ENCODE data around the gene SULT2B1.
A peak's percentile ranks its signal among the peaks of the same experiment; 100 is the strongest.

SULT2B1 gene

DNA sequence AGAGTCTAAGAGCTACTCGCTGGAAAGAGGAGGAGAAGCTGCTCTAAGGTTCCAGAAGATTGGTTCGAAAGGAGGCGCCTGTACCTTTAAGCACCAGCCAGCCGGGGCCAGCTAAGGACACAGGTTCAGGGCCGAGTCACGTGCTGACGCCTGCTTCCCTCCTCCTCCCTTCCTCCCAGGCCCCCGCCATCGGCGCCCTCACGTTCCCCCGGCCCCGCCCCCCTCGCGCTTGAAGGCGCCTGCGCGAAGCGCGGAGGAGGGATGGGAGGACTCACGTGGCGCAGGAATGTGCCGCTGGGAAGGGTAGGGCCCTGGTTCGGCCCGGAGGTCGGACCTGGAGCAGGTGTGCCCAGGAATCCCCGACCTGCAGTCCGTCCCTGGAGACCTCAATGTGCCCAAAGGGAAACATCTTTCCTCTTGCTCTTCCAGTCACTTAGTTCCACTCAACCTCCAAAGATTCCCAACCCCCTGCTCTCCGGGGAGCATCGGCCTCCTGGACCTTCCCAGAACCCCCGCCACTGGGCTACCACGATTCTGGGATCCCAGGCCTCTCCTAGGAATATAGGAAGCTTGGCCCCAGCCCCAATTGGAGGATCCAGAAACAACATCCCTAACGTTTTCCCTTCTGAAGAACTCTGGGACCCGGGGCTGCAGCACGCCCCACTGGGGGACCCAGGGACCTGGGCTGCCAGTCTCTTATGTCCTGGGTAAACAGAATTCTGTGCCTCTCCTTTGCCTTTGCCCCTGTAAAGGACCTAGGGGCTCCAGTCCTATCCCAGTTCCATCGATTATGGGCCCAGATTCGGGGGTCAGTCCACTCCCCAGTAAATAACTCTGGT is 82.7 kb downstream of the SULT2B1 start:
- DNase-seq (ENCODE audit: low spot score), result peak; percentile 93

DNA sequence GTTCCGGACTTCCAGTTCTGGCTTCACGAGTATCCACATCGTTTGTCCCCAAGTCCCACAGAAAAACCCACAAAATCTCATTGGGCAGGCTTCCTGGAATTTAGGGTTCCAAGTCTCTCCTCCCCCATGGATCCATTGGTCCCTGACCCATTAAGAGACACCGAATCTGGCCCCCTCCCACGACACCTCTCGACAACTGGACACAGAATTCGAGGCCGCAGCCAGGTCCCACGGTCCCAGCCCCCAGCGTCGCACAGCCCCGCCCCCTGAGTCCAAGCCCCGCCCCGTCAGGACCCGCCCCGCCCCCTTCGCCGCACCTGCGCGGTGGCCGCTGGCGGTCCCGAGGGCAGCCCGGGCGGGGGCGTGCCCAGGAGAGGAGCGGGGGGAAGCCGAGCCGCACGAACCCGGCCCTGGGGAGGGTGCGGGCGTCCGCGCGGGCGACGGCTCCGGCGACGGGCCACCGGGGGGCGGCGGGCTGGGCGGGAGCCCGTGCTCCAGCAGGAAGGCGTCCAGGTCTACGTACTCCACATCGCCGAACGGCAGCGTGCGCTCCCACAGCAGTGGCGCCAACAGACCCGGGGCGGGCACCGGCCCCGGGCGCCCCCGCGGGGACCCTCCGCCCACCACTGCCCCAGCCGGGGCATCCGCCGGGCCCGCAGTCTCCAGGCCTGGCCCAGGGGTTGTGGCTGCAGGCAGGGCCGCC is 83.4 kb downstream of the SULT2B1 start:
- DNase-seq (ENCODE audit: low spot score), result peak; percentile 62

DNA sequence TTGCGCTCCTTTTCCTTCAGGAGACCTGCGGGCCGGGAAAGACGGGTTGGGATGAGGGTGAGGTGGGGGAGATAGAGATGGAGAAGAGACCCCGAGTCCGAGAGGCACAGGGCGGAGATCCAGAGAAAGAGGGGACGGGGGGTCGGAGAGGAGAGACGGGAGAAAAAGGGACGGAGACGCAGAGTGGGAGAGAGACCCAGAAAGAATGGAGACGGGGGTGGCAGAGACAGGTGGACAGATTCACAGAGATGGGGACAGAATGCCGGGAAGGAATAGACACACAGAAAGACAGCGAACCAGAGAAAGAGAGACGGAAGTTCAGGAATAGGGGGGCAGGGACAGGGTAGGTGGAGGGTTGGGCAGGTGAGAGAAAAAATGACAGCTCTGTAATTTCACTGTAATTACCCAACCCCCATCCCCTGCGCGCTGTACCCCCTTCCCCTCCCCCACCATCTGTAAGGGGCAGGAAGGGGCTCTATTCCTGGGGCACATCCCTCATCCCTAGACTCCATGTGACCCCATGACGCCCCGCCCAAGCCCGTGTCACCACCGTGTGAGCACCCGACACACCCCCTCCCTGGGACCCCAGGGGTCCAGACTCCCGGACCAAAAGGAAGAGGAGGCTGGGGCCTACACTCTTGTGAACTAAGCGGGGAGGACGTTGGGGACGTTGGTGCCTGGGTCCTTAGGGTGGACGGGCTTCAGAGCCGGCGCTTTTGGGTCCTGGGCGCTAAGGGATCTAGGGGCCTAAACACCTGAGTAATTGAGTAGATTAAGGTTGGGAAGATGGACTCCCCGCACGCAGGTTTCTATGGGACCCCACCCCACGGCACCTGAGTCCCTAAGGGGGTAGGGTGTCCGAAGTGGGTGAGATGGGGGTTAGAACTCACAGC is 84.2 kb downstream of the SULT2B1 start:
- DNase-seq (ENCODE audit: low spot score), result peak; percentile 65

DNA sequence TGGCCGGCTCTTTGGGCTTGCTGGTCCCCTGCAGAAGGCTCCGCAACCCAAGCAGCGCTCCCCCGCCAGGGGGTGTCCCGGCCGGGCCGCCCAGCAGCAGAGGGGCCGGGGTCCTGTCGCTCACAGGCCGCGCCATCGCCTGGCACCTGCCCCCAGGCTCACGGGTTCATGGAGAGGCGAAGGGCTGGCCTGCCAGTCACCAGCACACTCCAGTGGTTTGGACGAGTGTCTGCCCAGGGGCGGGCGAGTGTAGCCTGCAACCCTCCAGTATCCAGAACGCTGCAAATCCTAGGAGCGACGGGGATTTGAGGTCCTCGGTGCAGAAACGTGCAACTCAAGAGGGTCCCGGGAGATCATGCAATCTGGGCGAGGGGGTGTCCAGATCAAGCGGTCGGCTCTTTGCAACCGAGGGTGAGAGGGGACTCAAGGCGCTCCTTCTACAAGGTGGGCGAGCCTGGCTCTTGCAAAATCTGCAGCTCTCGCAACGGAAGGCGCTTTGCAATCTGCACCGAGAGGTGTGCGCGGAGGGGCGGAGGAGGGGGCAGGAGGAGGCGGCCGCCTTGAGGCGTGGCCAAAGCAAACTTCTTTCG is 85.0 kb downstream of the SULT2B1 start, which contains the start of gene DBP:
TSS of gene DBP (minus strand) at position 521 of the 590 bp plus-strand sequence. CDS start at position 136, 385 bp downstream.
- no peak for DNase-seq (ENCODE audit: low spot score)

DNA sequence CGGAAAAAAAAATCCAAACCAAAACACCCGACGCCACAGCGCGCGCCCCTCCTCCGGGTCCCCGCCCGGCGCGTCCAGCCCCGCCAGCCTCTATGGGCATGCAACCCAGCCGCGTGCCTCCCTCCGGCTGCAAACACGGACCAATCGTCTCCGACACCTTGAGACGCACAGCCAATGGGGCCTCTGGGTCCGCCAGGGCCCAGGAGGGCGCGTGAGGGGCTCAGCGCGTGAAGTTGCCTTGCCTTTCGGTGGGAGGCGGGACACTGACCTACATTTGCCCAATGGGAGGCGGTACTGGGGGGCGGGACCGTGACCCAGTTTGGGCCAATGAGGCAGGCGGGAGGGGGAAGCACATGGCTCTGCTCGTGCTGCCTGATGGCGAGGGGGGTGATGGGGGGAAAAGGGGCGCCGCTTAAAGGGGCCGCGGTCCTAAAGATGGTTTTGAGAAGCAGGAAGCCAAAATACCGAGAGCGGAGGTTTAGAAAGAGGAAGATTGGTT is 85.5 kb downstream of the SULT2B1 start:
- DNase-seq (ENCODE audit: low spot score), result peak; percentile 99

DNA sequence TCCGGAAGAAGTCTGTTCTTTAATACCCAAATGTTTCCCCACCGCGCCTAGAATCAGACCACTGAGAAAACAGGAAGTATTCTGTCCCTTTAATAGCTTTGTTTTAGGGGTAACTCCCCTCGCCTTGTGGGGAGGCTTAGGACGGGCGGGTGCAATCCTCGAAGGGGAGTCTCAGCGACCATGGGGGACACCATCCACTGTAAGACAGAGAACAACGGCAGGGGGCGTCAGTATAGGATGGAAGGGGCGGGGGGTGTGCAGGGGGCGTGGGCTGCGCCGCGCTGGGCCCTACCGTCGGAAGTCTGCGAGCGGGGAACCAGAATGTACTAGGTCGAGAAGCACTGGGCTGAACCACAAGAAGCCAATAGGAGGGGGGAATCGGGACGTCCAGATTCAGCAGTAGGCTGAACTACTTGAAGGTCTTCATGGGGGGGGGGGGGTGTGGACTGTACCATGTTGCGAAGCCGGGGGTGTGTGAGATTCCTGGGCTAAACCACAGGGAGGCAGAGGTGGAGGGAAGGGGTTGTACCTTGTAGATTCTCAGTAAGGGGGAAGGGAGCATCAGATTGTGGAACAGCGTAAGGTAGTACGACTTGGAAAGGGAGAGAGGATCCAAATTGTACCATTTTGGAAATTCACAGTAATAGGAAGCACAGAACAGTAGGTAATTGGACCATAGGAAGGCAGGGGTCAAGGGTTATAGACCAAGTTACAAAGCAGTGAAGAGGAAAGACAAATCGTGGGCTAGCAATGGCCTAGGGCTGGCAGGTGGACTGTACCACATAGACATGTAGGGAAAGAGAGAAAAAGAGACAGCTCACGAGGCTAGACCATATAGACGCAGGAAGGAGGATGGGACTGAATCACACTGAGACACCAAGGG is 86.2 kb downstream of the SULT2B1 start:
- peak; percentile 95 for DNase-seq (ENCODE audit: low spot score)

DNA sequence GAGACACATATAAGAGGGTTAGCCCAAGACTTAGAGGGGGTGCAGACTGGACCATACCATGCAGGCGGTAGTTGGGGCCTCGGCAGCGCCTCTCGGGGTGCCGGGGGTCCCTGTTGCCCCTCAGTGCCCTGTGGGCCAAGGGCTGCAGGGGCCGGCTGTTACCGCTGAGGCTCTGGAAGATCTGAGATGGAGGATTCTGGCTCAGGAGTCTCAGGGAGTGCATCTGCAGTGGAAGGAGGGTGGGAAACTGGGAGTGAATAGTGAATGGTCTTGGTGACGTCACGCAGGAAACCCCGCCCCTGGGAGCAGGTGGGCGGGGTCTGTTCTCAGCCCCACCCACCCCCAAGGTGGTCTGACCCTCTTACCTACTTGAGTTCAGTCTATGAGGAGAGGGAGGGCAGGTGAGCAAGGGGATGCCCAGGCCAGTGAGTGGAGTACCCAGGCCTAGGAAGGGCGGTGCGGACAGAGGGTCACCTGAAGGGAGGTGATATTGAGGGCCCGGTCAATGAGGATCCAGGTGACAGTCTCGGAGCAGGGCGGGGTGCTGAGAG is 86.9 kb downstream of the SULT2B1 start:
- DNase-seq (ENCODE audit: low spot score), result no peak

DNA sequence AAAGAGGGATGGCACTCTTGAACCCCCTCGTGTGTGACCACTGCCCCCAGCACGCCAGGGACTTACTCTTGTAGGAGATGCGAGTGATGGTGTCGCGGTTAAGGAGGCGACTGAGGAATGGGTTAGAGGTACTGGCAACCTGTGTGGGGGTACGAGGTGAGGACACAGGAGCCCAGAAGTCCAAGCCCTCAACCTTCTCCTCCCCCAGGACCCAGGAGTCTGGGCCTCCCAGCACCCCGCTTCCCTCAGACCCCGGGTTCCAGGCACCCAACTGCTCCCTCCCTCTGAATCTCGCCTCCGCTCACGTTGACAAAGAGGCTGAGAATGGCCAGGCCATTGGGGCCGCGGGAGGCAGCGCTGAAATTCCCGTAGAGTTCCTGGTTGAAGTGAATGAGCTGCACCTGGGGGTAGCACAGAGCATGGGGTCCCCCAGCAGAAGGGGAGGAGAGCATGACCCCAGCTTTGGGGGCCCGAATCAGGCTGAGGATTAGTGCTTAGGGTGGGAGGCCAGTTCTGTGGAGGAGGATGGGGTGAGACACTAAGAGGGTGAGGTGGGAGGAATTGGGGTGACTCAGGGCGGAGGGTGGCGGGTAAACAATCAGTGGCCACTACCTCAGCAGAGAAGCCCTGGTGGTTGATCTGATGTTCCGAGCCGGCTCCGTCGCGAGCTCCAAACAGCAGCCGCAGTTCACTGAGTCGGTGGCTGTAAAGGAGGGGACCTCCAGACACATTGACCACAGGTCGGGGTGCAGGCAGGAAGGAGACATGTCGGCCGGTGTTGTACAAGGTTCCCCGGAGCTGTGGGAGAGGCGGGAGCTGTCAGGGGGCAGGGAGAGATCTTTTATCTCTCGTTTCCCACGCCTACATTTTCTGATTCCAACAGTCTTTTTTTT is 87.8 kb downstream of the SULT2B1 start:
- peak; percentile 8 for DNase-seq (ENCODE audit: low spot score)

DNA sequence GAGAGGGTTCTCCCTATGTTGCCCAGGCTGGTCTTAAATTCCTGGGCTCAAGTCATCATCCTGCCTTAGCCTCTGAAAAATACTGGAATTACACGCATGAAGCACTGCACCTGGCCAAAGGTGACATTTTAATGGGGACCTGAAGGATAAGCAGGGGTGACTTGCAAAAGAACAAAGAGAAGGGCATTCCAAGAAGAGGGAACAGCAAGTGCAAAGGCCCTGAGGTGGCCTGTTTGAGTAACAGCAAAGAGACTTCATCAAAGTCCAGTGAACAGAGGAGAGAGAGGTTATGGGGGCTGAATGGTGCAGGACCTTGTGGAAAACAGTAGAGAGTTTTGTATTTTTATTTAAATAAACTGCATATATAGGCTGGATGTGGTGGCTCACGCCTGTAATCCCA is 89.9 kb downstream of the SULT2B1 start:
- DNase-seq (ENCODE audit: low spot score), result no peak

DNA sequence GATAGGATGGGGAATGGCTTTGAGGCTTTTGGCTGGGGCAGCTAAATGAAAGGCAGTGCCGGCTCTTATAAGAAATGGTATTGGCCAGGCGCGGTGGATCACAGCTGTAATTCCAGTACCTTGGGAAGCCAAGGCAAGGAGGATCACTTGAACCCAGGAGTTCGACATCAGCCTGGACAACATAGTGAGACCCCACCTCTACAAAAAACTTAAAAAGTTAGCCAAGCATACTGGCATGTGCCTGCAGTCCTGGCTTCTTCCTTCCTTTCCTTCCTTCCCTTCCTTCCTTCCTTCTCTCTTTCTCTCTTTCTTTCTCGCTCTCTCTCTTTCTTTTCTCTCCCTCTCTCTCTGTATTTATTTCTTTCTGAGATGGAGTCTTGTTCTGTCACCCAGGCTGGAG is 90.9 kb downstream of the SULT2B1 start:
- no peak for DNase-seq (ENCODE audit: low spot score)

DNA sequence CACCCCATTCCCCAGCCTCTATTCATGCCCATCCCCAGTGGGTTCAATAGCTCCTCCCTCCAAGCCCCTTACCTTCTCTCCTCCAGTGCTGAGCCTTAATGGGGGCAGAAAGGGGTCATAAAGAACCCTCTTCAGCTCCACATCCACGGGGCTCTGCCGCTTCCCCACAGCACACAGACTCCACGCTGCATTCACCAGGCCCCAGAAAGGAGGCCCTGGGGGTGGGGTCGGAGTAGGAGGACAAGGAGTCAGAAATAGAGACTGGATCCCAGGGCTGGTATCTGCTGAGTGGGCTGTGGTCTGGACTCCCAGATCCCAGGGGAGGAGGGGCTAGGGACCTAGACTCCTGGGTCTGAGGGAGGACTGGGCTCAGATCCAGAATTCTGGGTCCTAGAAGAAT is 92.4 kb downstream of the SULT2B1 start:
- DNase-seq (ENCODE audit: low spot score), result peak; percentile 17

DNA sequence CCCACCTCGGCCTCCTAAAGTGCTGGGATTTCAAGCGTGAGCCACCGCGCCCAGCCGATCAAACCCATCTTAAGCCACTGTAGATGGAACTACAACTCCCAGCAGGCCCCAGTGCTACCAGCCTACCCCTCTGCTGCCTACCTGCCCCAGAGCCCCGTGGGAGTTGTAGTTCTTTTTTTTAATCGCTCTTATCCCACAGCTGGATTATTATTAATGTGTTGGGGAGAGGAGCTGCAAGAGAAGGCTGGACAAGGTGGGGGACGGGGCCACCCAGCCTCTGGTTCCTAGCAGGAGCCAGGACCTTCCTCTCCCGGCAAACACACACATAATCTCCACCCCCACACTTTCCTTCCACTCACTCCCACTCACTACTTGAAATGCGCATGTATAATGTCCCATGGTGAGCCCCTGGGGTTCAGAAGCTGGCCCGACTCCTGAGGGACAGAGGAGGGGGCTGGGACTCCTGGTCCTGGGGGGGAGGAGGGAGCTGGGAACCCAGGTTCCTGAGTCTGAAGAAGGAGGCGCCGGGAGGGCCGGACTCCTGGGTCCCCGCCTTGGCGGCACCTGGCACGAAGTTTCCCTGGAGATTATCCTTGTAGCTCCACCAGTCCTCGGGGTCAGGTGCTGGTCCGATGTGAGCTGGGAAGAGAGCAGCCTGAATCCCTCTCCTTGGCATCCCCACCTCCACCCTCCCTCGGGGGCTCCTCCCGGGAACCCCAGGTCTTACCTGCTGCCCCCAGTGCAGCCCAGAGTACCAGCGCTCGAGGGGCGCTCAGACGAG is 93.1 kb downstream of the SULT2B1 start:
- peak; percentile 90 for DNase-seq (ENCODE audit: low spot score)

DNA sequence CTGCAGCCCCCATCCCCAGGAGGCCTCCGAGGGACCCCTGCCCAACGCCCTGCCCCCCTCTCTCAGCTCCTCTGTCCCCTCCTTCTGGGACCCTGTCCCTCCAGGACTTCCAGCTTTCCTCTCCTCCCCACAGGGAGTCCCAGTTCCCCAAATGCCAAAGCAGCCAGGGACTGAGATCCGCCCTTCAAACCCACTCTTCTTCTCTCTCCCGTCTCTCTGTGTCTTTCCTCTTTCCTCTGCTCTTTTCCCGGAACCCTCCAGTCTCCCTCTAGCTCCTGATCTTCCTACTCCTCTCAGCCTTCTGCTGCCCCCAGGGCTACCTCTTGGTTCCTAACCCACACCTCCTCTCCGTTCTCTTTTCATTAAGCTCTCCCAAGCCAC is 93.6 kb downstream of the SULT2B1 start:
- DNase-seq (ENCODE audit: low spot score), result no peak

DNA sequence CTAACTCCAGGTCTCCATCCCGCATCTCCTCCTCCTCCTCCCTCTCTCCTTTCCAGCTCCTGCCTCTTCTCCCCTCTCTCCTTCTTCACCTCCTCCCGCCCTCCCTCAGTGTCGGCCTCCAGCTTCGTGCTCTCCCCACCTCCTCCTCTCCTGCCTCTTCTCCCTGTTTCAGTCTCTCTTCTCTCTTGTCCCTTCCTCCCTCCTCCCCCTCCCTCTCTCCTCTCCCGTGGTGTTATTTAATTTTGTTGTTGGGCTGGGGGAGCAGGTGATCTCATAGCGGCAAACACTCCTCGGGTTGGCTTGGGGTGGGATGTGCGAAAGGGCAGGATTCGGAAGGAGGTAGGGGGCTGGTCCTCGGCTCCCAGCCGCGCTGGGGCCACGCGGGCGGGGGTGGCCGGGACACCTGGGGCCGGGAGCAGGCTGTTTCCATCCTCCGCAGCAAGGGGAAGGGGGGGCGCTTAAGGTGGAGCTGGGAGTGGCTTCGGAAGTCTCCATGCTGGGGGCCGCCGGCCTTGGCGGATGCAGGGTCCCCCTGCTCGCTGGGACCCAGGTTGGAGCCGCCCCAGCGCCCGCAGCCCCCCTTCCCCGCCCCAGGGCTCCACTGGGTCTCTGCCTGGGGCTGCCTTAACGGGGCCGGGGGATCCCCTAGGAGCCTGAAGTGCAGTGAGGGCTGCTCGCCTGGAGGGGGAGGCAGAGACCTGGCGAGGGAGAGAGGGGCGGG is 94.2 kb downstream of the SULT2B1 start, which contains the start of gene CA11:
TSS of gene CA11 (minus strand) at position 187 of the 721 bp plus-strand sequence. CDS start 555 bp downstream, outside the sequence.
- peak; percentile 89 for DNase-seq (ENCODE audit: low spot score)

DNA sequence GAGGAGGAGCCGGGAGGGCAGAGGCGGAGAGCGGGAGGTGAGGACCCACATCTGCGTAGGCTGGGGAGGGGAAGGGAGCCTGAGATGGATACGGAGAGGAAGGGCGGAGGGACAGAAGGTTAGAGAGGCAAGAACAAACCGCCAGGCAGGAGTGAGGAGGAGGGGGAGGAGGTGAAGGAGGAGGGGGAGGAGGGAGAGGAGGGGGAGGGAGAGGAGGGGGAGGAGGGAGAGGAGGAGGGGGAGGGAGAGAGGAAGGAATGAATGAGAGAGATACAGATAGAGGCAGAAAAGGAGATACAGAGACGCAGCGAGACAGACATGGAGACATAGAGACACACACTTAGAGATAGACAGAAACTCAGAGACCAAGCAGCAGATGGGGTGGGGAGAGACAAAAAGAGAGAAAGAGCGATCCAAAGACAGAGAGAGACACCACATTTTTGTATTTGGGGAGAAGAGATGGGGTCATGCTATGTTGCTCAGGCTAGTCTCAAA is 94.8 kb downstream of the SULT2B1 start:
- DNase-seq (ENCODE audit: low spot score), result peak; percentile 33

DNA sequence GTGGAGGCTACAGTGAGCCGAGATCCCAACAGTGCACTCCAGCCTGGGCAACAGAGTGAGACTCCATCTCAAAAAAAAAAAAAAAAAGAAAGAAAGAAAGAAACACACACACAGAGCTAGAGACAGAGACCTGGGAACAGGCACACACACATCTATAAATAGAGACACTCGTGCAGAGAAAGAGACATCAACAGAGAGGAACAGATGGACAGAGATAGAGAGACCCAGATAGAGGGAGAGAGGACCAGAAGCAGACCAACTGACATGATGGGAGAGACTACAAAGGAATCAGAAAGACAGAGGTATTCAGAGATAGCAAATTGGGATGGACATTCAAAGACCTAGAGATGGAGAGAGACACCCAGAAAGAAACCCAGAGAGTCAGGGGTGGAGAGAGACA is 96.2 kb downstream of the SULT2B1 start:
- no peak for DNase-seq (ENCODE audit: low spot score)
